22Rv1 (cell line): ENCODE data around the gene PRIMA1.

Experiments used
- ZFX ChIP-seq: fragments of 450-650 bp; IDR thresholded peaks from 2 replicates; pipeline ENCODE4 v1.6.1; 2017; ENCODE audit warnings: antibody characterized with exemption, borderline replicate concordance
- TF ChIP-seq, protein P1 (sequence below): fragments of 450-650 bp; IDR thresholded peaks from 2 replicates; pipeline ENCODE4 v1.5.1; 2017; ENCODE audit warnings: mild to moderate bottlenecking

- TF ChIP-seq, protein P1, sequence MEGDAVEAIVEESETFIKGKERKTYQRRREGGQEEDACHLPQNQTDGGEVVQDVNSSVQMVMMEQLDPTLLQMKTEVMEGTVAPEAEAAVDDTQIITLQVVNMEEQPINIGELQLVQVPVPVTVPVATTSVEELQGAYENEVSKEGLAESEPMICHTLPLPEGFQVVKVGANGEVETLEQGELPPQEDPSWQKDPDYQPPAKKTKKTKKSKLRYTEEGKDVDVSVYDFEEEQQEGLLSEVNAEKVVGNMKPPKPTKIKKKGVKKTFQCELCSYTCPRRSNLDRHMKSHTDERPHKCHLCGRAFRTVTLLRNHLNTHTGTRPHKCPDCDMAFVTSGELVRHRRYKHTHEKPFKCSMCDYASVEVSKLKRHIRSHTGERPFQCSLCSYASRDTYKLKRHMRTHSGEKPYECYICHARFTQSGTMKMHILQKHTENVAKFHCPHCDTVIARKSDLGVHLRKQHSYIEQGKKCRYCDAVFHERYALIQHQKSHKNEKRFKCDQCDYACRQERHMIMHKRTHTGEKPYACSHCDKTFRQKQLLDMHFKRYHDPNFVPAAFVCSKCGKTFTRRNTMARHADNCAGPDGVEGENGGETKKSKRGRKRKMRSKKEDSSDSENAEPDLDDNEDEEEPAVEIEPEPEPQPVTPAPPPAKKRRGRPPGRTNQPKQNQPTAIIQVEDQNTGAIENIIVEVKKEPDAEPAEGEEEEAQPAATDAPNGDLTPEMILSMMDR = no peak
- TF ChIP-seq ZFX = no peak
These were observed 12.0 kb upstream of the PRIMA1 start for GRCh38 chr14:93799989-93800921.
